ENCODE data around the gene NACC2.
A peak's percentile ranks its signal among the peaks of the same experiment; 100 is the strongest.

NACC2 gene

GRCh38 chr9:136052472-136052880 lies 42.6 kb downstream of the NACC2 start:
- TF ChIP-seq TCF4 (CRISPR knock-in tag; IDR thresholded peaks at IDR 0.05; ENCODE audit: borderline replicate concordance) (no peak), CREB5 (CRISPR knock-in tag; IDR thresholded peaks at IDR 0.05; ENCODE audit: low read depth) (no peak)
- peak; percentile 71 for ATAC-seq

GRCh38 chr9:136051837-136052471 lies 43.1 kb downstream of the NACC2 start:
- peak; percentile 85 for ATAC-seq
- no peak for TF ChIP-seq PPARA (CRISPR knock-in tag; IDR thresholded peaks at IDR 0.05; ENCODE audit: borderline replicate concordance)
- TF ChIP-seq TOX (CRISPR knock-in tag; IDR thresholded peaks at IDR 0.05; ENCODE audit: borderline replicate concordance): no peak
- TF ChIP-seq ARNTL (CRISPR knock-in tag; IDR thresholded peaks at IDR 0.05; ENCODE audit: borderline replicate concordance, low read depth): no peak
- no peak for TF ChIP-seq ZNF565 (CRISPR knock-in tag; conservative IDR thresholded peaks at IDR 0.05; ENCODE audit: low read depth)
- TF ChIP-seq CREB5 (CRISPR knock-in tag; IDR thresholded peaks at IDR 0.05; ENCODE audit: low read depth): no peak
- TF ChIP-seq ZFP30 (CRISPR knock-in tag; IDR thresholded peaks at IDR 0.05): no peak
- no peak for TF ChIP-seq ISL1 (CRISPR knock-in tag; IDR thresholded peaks at IDR 0.05)
- TF ChIP-seq ZNF8 (CRISPR knock-in tag; IDR thresholded peaks at IDR 0.05): no peak
- TF ChIP-seq TSHZ2 (CRISPR knock-in tag; IDR thresholded peaks at IDR 0.05): no peak
- TF ChIP-seq PATZ1 (CRISPR knock-in tag; IDR thresholded peaks at IDR 0.05; ENCODE audit: borderline replicate concordance): no peak
- no peak for TF ChIP-seq ZFP3 (CRISPR knock-in tag; IDR thresholded peaks at IDR 0.05)
- TF ChIP-seq ZNF70 (CRISPR knock-in tag; IDR thresholded peaks at IDR 0.05): no peak
- no peak for TF ChIP-seq GLIS3 (CRISPR knock-in tag; IDR thresholded peaks at IDR 0.05)
- no peak for TF ChIP-seq ESRRG (CRISPR knock-in tag; IDR thresholded peaks at IDR 0.05)
- TF ChIP-seq ZC3H10 (CRISPR knock-in tag; IDR thresholded peaks at IDR 0.05): no peak
- TF ChIP-seq POU6F1 (CRISPR knock-in tag; IDR thresholded peaks at IDR 0.05; ENCODE audit: borderline replicate concordance, low read depth): no peak
- TF ChIP-seq BACH2 (CRISPR knock-in tag; IDR thresholded peaks at IDR 0.05; ENCODE audit: borderline replicate concordance): no peak
- no peak for TF ChIP-seq OSR1 (CRISPR knock-in tag; IDR thresholded peaks at IDR 0.05)

- peak; percentile 15 for ATAC-seq
- TF ChIP-seq ZNF565 (CRISPR knock-in tag; conservative IDR thresholded peaks at IDR 0.05; ENCODE audit: low read depth) (no peak), PPARA (CRISPR knock-in tag; IDR thresholded peaks at IDR 0.05; ENCODE audit: borderline replicate concordance) (no peak), CSDC2 (CRISPR knock-in tag; IDR thresholded peaks at IDR 0.05) (0 out of 2 replicates have a peak, but pooled peaks have one; percentile 68)
Observed at GRCh38 chr9:136051453-136051836, 43.6 kb downstream of the NACC2 start.
